Muscle layer of duodenum (tissue), 2 donors: Measurements from ENCODE around the gene INSR.
"Not testable (repeated sequence)": the region's sequence is repeated elsewhere in the genome, so short reads cannot be mapped to it uniquely, and the experiment has no call there.

Experiments used
- H3K27ac ChIP-seq: one replicate; pipeline ENCODE4 v1.7.0; 2013; ENCODE audit warnings: mild to moderate bottlenecking, low read length
- H3K27me3 ChIP-seq: one replicate; pipeline ENCODE4 v1.7.0; 2013; ENCODE audit warnings: low read depth, mild to moderate bottlenecking, control low read depth, low read length
- H3K36me3 ChIP-seq, 2 donors: one replicate each; pipeline ENCODE4 v1.7.0; 2013; ENCODE audit warnings: low read length in 2 of 2, control low read depth in 1 of 2, mild to moderate bottlenecking in 1 of 2; ENCODE audit not compliant: insufficient read depth in 2 of 2, control insufficient read depth in 1 of 2
- H3K4me1 ChIP-seq, 2 donors: one replicate each; pipeline ENCODE4 v1.7.0; 2013; ENCODE audit warnings: low read length in 2 of 2, mild to moderate bottlenecking in 2 of 2, control low read depth in 1 of 2, moderate library complexity in 1 of 2; ENCODE audit not compliant: insufficient read depth in 2 of 2, control insufficient read depth in 1 of 2
- H3K4me3 ChIP-seq, 2 donors: one replicate each; pipeline ENCODE4 v1.7.0; 2013; ENCODE audit warnings: low read length in 2 of 2, low read depth in 1 of 2, mild to moderate bottlenecking in 1 of 2
- H3K9me3 ChIP-seq, 2 donors: one replicate each; pipeline ENCODE4 v1.7.0; 2013; ENCODE audit warnings: low read length in 2 of 2, control low read depth in 1 of 2, mild to moderate bottlenecking in 1 of 2; ENCODE audit not compliant: control insufficient read depth in 1 of 2
- donor health status: healthy.

INSR gene

DNA sequence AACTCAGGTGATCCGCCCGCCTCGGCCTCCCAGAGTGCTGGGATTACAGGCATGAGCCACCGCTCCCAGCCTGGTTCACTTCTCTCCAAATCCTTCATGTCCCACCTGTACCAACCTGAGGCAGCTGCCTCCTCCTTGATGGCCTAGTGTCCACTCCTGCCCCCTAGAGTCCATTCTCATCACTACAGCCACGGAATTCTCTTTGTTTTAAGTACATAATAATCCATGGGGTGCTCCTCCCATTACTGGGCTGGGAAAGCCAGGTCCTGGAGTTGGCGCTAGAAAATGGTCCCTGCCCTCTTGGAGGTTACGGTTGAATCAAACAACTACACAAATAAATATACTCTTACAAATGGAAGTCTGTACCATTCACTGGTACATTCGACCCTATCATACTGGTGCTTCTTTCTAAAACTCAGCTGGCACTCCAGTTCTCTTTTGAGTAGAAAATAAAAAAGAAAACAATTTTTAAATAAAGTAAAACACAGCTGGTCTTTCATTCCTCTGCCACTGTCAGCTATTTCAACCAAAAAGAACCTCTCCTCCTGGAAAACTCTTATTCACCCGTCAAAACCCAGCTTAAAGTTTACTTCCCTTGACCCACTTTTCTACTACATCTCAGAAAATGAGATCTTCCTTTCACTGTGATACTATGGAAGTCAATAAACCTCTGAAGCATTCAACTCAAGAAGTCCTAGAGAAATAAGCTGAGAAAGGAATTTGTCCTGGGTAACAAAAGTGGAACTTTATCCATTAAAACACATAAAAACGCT is 32.1 kb upstream of the INSR start:
- Histone ChIP-seq H3K27ac (no peak overlapping the region), H3K4me1 (peaks cover 0 to under 1% of the 10 kb centered on the region in 2 donors), H3K36me3 (no peaks in the 10 kb centered on the region), H3K27me3 (no peaks in the 10 kb centered on the region), H3K4me3 (no peak overlapping the region), H3K9me3 (peaks cover 0 to 5% of the 10 kb centered on the region in 2 donors)

DNA sequence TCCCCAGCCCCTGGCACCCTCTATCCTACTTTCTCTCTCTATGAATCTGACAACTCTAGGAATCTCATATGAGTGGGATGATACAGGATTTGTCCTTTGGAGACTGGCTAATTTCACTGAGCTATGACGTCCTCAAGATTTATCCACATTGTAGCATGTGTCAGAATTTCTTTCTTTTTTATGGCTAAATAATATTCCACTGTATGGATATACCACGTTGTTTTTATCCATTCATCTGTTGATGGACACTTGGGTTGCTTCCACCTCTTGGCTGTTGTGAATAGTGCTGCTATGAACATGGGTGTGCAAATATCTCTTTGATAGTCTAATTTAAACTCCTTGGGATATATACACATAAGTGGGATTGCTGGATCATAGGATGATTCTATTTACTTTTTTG is 24.0 kb upstream of the INSR start:
- Histone ChIP-seq H3K9me3 (peaks cover 0 to 7% of the 10 kb centered on the region in 2 donors), H3K4me1 (peaks cover 0 to 3% of the 10 kb centered on the region in 2 donors), H3K4me3 (no peak overlapping the region), H3K27me3 (no peaks in the 10 kb centered on the region), H3K27ac (no peak overlapping the region), H3K36me3 (no peaks in the 10 kb centered on the region)

DNA sequence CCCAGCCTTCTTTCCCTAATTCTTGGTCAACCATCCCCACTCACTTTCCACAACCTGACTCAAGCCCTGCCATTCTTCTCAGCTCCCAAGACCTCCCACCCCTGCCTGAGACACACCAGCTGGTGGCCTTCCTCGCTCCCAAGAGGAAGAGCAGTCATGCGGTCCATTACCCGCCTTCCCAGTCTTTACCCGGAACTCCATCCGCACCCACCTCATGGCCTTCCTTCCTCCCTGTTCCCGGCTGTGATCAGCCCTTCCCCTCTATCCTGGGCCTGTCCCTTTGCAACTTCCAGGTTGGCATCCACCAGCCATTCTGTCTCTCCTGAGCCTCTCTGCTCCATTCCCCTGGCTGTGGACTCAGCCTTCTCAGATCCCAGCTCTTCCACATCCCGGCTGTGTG is 18.6 kb upstream of the INSR start:
- no peaks in the 10 kb centered on the region for H3K4me1 ChIP-seq
- H3K27ac ChIP-seq = no peak overlapping the region
- no peaks in the 10 kb centered on the region for H3K36me3 ChIP-seq
- no peak overlapping the region for H3K4me3 ChIP-seq
- H3K9me3 ChIP-seq = peaks cover 0 to 5% of the 10 kb centered on the region in 2 donors
- no peaks in the 10 kb centered on the region for H3K27me3 ChIP-seq

DNA sequence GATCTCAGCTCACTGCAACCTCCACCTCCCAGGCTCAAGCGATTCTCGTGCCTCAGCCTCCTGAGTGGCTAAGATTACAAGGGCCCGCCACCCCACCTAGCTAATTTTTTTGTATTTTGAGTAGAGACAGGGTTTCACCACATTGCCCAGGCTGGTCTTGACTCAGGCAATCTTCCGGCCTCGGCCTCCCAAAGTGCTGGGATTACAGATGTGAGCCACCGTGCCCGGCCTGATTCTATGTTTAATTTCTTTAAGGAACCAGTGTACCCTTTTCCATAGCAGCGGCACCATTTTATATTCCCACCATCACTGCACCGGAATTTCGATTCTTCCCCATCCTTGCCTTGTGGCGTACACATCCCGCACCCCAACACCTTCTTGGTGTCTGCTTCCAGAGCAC is 17.7 kb upstream of the INSR start:
- H3K27ac ChIP-seq = no peak overlapping the region
- peaks cover 0 to 5% of the 10 kb centered on the region in 2 donors for H3K9me3 ChIP-seq
- no peaks in the 10 kb centered on the region for H3K4me1 ChIP-seq
- H3K36me3 ChIP-seq = no peaks in the 10 kb centered on the region
- no peaks in the 10 kb centered on the region for H3K27me3 ChIP-seq
- H3K4me3 ChIP-seq = no peak overlapping the region

GRCh38 chr19:7308327-7308726 is 14.1 kb upstream of the INSR start:
- H3K4me1 ChIP-seq = not testable (repeated sequence)

DNA sequence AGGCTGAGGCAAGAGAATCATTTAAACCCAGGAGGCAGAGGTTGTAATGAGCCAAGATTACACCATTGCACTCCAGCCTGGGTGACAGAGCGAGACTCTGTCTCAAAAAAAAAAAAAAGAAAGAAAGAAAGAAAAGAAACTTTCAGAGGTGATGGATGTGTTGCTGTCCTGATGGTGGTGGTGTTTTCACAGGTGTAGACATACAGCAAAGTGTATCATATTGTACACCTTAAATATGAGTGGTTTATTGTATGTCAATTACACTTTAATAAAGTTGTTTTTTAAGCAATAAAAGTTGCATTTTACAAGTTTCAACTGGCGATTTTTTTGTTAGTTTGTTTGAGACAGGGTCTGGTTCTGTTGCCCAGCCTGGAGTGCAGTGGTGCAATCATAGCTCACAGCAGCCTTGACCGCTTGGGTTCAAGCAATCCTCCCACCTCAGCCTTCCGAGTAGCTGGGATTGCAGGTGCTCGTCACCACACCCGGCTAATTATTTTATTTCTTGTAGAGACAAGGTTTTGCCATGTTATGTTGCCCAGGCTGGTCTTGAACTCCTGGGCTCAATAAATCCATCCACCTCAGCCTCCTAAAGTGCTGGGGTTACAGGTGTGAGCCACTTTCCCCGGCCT is 13.5 kb upstream of the INSR start:
- Histone ChIP-seq H3K9me3 (no peaks in the 10 kb centered on the region), H3K4me3 (no peak overlapping the region), H3K4me1 (no peaks in the 10 kb centered on the region), H3K36me3 (no peaks in the 10 kb centered on the region), H3K27me3 (no peaks in the 10 kb centered on the region), H3K27ac (no peak overlapping the region)

More at GRCh38 chr19:7308327-7308726, 14.1 kb upstream of the INSR start:
- H3K9me3 ChIP-seq, H3K27ac ChIP-seq, H3K27me3 ChIP-seq, H3K36me3 ChIP-seq, H3K4me3 ChIP-seq: not testable (repeated sequence)

- Histone ChIP-seq H3K9me3 (no peaks in the 10 kb centered on the region), H3K4me1 (no peaks in the 10 kb centered on the region), H3K27ac (no peak overlapping the region), H3K27me3 (no peaks in the 10 kb centered on the region), H3K36me3 (no peaks in the 10 kb centered on the region), H3K4me3 (no peak overlapping the region)
Measured at GRCh38 chr19:7304200-7304599, 10.0 kb upstream of the INSR start.

GRCh38 chr19:7303470-7303869 is 9.3 kb upstream of the INSR start:
- Histone ChIP-seq H3K4me1 (no peaks in the 10 kb centered on the region), H3K9me3 (no peaks in the 10 kb centered on the region), H3K4me3 (no peak overlapping the region), H3K27ac (no peak overlapping the region), H3K27me3 (no peaks in the 10 kb centered on the region), H3K36me3 (no peaks in the 10 kb centered on the region)

GRCh38 chr19:7301525-7301924 is 7.3 kb upstream of the INSR start:
- no peaks in the 10 kb centered on the region for H3K36me3 ChIP-seq
- H3K4me3 ChIP-seq = no peak overlapping the region
- no peaks in the 10 kb centered on the region for H3K9me3 ChIP-seq
- no peaks in the 10 kb centered on the region for H3K4me1 ChIP-seq
- no peaks in the 10 kb centered on the region for H3K27me3 ChIP-seq
- H3K27ac ChIP-seq = no peak overlapping the region

- H3K27me3 ChIP-seq = no peaks in the 10 kb centered on the region
- H3K4me1 ChIP-seq = peaks cover 1 to 12% of the 10 kb centered on the region in 2 donors
- no peaks in the 10 kb centered on the region for H3K9me3 ChIP-seq
- H3K36me3 ChIP-seq = no peaks in the 10 kb centered on the region
- H3K27ac ChIP-seq = no peak overlapping the region
- no peak overlapping the region for H3K4me3 ChIP-seq
Measured at GRCh38 chr19:7297742-7298141, 3.5 kb upstream of the INSR start.

- Histone ChIP-seq H3K36me3 (no peaks in the 10 kb centered on the region), H3K4me1 (peaks cover 3 to 16% of the 10 kb centered on the region in 2 donors), H3K9me3 (no peaks in the 10 kb centered on the region), H3K4me3 (no peak overlapping the region), H3K27me3 (no peaks in the 10 kb centered on the region), H3K27ac (no peak overlapping the region)
Measured at GRCh38 chr19:7295912-7296536, 1.8 kb upstream of the INSR start.
